Spleen (tissue), 7 donors: Measurements from ENCODE around the gene DPY19L3.

ENCODE experiments used
- POLR2A ChIP-seq, 3 donors: fragments of 450-650 bp; IDR thresholded peaks; one replicate each; pipeline ENCODE4 v1.5.1; 2017; ENCODE audit warnings: antibody characterized with exemption in 3 of 3, mild to moderate bottlenecking in 1 of 3
- POLR2AphosphoS5 ChIP-seq, 3 donors: sonication (generic); formaldehyde crosslinking; IDR thresholded peaks; one replicate each; pipeline ENCODE4 v1.5.1; 2017; ENCODE audit warnings: antibody characterized with exemption in 3 of 3
- TF ChIP-seq, protein P1 (sequence below), 11 experiments: fragments of 200-600 bp in 7 of 11; fragments of 450-650 bp in 4 of 11; sonication (generic) in 4 of 11; IDR thresholded peaks in 8 of 11; conservative IDR thresholded peaks in 3 of 11; 1 replicate in 7 of 11; 2 replicates in 4 of 11; pipeline versions ENCODE4 v1.4.0 to v1.8.0; 2016 to 2021; ENCODE audit warnings: antibody characterized with exemption in 11 of 11, inconsistent platforms in 4 of 11, mild to moderate bottlenecking in 1 of 11
- donor health status: DM: no; HTN: no; CAD: no; lungs with moderate emphysema.
- donor health status: DM: no; HTN: no; CAD: no.
- donor health status: DM: no; HTN: no; CAD: no.

DNA sequence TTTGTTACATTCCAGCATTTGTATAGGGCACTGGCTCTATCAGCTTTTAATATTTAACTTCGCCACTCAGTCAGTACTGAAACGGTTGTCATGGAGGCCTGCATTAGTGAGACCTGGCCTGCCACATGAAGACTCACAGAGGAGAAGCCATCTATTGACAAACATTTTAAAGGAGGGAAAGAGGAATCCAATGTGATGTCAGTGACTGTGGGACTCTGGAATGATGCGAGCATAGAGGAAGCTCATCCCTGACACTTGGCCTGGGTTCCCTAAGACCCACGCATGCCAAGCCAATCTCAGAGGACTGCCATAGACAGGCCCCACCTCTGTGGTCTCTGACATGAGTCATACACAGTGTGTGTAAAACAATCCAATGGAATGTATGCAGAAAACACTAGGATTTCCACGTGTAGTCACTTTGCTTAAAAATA lies 7.9 kb upstream of the DPY19L3 start:
- TF ChIP-seq, protein P1, sequence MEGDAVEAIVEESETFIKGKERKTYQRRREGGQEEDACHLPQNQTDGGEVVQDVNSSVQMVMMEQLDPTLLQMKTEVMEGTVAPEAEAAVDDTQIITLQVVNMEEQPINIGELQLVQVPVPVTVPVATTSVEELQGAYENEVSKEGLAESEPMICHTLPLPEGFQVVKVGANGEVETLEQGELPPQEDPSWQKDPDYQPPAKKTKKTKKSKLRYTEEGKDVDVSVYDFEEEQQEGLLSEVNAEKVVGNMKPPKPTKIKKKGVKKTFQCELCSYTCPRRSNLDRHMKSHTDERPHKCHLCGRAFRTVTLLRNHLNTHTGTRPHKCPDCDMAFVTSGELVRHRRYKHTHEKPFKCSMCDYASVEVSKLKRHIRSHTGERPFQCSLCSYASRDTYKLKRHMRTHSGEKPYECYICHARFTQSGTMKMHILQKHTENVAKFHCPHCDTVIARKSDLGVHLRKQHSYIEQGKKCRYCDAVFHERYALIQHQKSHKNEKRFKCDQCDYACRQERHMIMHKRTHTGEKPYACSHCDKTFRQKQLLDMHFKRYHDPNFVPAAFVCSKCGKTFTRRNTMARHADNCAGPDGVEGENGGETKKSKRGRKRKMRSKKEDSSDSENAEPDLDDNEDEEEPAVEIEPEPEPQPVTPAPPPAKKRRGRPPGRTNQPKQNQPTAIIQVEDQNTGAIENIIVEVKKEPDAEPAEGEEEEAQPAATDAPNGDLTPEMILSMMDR (IDR thresholded peaks at IDR 0.05 in 8 of 11, conservative IDR thresholded peaks at IDR 0.05 in 3 of 11), result no peak
- TF ChIP-seq POLR2A (IDR thresholded peaks at IDR 0.05) (no peak), POLR2AphosphoS5 (IDR thresholded peaks at IDR 0.05) (no peak)
